GM04504 (cell line): ENCODE data around the gene NXNL1.

Source experiments
- DNase-seq: peaks from one replicate; pipeline ENCODE4 v3.0.0-alpha.2; 2012; ENCODE audit warnings: low read depth

The NXNL1 gene

DNA sequence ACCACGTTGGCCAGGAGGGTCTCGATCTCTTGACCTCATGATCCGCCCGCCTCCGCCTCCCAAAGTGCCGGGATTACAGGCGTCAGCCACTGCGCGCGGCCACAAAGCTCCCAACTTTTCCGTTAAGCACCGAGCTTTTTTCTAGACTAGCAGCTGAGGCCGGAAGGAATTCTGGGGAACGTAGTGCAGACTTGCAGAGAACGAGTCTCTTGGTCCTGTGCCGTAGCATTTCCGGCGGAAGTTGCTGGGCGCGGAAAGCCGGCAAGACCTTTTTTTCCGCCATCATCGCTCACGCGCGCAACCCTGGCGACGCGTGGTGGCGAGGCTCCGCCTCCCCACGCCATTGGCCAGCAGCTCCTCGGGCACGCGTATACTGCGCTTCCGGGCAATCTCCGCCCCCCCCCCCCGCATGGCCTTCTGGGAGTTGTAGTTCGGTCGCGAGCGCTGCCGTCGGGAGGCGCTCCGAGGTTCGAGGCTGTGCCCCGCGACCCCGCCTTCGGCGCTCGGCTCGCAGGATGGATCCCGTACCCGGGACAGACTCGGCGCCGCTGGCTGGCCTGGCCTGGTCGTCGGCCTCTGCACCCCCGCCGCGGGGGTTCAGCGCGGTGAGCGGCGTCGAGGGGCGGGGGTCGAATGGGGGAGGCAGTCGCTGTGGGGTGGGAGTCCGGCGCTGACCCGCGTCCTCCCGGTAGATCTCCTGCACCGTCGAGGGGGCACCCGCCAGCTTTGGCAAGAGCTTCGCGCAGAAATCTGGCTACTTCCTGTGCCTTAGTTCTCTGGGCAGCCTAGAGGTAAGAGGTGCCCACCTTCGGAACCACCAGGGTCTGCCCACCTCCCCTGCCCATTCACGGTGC is 40.9 kb downstream of the NXNL1 start, which contains the start of gene MVB12A:
MVB12A (plus strand) TSS at position 427 of the 854 bp plus-strand sequence; CDS start at position 516, 89 bp downstream.
- peak; percentile 98 for DNase-seq

- no peak for DNase-seq
Observed at GRCh38 chr19:17419154-17419620, 41.5 kb downstream of the NXNL1 start.

DNA sequence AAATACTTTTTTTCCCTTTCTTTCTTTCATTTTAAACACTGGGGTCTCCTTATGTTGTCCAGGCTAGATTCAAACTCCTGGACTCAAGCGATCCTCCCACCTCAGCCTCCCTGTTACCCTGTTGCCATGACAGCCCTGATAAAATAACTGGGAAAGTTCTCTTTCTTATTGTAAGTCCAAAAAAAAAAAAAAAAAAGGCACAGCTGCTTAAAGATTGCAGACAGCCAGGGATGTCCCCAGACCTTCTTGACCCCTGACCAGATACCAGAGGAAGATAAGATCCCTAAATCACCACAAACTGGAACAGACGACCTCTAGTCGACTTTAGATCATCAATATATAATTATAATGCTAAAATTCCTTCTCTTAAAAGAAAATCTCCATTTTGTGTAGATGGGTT is 42.0 kb downstream of the NXNL1 start:
- no peak for DNase-seq

DNA sequence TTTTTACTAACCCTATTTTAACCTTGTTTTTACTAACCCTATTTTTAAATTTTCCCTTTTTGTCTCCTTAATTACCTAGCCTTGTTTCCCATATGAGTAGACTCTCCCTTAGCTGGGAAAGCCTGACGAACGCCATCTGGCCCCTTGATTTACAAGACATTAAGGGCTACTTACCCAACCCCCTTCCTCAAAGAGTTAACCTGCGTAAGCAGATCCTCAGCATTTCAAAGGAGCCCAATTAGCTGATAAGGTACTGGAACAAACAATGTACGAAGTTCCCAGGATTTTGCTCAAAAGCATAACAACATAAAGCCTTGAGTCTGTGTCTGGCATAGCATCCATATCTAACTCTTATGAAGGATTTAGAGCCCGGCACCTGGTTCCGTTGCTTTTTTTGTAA is 45.6 kb downstream of the NXNL1 start:
- DNase-seq: no peak

DNA sequence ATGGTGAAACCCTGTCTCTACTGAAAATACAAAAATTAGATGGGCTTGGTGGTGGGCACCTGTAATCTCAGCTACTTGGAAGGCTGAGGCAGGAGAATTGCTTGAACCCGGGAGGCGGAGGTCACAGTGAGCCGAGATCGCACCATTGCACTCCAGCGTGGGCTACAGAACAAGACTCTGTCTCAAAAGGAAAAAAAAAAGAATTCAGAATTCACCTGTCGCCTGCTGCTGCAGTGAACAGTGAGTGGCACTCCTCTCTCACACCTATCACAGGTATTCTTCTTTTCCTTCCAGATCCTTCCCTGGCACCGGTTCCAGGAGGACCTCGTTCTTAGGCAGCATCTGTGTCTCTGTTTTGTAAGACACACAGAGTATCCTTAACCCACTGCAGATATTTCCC is 46.6 kb downstream of the NXNL1 start:
- DNase-seq: no peak

GRCh38 chr19:17411801-17412200 is 48.9 kb downstream of the NXNL1 start:
- no peak for DNase-seq

- no peak for DNase-seq
Observed at GRCh38 chr19:17409990-17410389, 50.7 kb downstream of the NXNL1 start.

GRCh38 chr19:17406887-17407196 is 53.9 kb downstream of the NXNL1 start:
- DNase-seq: no peak

DNA sequence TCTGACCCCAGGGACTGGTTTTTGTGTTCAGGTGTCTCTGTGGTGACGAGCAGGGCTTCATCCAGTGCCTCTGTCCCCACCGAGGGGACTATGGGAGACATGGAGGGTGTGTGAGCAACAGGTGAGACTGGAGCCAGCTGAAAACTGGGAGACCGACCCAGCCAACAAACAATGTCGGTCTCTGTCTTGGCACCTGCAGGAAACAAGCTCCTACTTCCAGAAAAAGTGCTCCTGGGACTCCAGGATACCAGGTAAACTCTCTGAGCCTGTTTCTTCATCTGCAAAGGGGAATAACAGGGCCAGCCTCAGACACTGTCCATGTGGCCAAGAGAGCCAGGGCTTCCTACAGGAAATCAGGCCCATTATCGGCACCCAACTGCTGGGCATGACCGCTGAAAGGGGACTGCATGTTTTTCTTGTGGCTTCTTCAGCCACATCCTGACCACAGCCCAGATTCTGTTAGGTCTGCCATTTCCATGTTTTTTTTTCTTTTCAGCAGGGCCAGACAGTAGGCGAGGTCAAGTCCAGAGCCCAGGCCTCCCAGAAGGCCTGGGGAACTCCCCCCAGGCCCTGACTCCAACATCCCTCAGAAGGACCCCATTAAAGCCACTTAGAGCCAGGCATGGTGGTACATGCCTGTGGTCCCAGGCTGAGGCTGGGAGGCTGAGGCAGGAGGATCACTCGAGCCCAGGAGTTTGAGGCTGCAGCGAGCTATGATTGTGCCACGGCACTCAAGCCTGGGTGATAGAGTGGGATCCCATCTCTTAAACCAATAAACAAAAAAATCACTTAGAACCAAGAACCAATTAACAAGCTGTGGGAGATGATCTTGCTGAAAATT is 54.5 kb downstream of the NXNL1 start:
- DNase-seq: no peak
